Kidney epithelial cell (primary cell): ENCODE measurements around the gene DEXI. TPM values are rescaled to one million over a fixed set of nuclear protein-coding genes. Genes with fewer than 3 reads are reported as not detected.

Experiments
- DNase-seq: peaks from one replicate; pipeline ENCODE4 v3.0.0-alpha.2; 2010; ENCODE audit warnings: low read depth
- H3K27me3 ChIP-seq: 2 replicates; pipeline ENCODE4 v1.6.0; 2011; ENCODE audit warnings: low read length; ENCODE audit not compliant: control insufficient read depth, insufficient read depth
- H3K36me3 ChIP-seq: 2 replicates; pipeline ENCODE4 v1.5.1; 2011; ENCODE audit warnings: low read length; ENCODE audit not compliant: control insufficient read depth, insufficient read depth
- H3K4me3 ChIP-seq: 2 replicates; pipeline ENCODE4 v1.5.1; 2011; ENCODE audit warnings: low read depth, mild to moderate bottlenecking, control low read depth, low read length
- total RNA-seq: library from RNA; depleted of rRNA; stranded (reverse); fragments of >200 nt; gene quantifications from 2 replicates; pipeline ENCODE4 v1.2.3, GENCODE V29; 2015
- TF ChIP-seq, protein P1 (sequence below): IDR thresholded peaks from 2 replicates; pipeline ENCODE4 v1.5.1; 2011; ENCODE audit warnings: mild to moderate bottlenecking, moderate library complexity, low read length, control low read depth, inconsistent platforms; ENCODE audit not compliant: insufficient read depth, poor library complexity, severe bottlenecking

Gene DEXI
- total RNA-seq, 1 donor from 2014 or later = 62.5 TPM

DNA sequence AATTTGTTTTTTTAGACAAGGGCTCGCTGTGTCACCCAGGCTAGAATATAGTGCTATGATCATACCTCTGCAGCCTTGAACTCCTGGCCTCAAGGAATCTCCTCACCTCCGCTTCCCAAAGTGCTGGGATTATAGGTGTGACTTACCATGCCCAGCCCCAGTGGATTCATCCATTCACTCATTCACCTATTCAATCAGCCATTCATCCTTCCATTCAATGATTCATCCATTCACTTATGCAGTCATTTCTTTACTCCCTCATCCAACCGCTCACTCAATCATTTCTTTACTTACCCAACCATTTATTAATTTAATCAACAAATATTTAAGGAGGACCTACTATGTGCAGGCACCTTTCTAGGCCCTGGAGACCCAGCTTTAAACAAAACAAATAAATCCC is 25.7 kb downstream of the DEXI start:
- no peak overlapping the region for H3K4me3 ChIP-seq
- H3K36me3 ChIP-seq = no peaks in the 10 kb centered on the region
- no peak for DNase-seq
- peaks cover 6% of the 10 kb centered on the region for H3K27me3 ChIP-seq
- TF ChIP-seq, protein P1, sequence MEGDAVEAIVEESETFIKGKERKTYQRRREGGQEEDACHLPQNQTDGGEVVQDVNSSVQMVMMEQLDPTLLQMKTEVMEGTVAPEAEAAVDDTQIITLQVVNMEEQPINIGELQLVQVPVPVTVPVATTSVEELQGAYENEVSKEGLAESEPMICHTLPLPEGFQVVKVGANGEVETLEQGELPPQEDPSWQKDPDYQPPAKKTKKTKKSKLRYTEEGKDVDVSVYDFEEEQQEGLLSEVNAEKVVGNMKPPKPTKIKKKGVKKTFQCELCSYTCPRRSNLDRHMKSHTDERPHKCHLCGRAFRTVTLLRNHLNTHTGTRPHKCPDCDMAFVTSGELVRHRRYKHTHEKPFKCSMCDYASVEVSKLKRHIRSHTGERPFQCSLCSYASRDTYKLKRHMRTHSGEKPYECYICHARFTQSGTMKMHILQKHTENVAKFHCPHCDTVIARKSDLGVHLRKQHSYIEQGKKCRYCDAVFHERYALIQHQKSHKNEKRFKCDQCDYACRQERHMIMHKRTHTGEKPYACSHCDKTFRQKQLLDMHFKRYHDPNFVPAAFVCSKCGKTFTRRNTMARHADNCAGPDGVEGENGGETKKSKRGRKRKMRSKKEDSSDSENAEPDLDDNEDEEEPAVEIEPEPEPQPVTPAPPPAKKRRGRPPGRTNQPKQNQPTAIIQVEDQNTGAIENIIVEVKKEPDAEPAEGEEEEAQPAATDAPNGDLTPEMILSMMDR = no peak

DNA sequence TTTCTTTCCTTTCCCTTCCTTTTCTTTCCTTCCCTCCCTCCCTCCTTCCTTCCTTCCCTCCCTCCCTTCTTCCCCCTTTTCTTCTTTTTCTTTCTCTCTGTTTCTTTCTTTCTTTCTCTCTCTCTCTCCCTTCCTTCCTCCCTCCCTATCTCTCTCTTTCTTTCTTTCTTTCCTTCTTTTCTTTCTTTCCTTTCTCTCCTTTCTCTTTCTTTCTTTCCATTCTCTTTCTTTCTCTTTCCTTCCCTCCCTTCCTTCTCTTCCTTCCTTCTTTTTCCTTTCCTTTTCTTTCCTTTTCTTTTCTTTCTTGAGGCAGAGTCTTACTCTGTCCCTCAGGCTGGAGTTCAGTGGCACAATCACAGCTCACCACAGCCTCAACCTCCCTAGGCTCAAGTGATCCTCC is 31.0 kb downstream of the DEXI start:
- TF ChIP-seq, protein P1 = no peak
- no peak overlapping the region for H3K4me3 ChIP-seq
- H3K27me3 ChIP-seq = no peaks in the 10 kb centered on the region
- H3K36me3 ChIP-seq = no peaks in the 10 kb centered on the region
- no peak for DNase-seq

DNA sequence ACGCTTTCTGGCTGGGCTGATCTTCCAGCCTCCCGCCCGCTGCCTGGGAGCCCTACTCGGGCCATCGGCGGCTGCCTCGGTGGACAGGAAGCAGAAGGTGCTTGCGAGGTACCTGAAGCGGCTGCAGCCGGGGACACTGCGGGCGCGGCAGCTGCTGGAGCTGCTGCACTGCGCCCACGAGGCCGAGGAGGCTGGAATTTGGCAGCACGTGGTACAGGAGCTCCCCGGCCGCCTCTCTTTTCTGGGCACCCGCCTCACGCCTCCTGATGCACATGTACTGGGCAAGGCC is 34.6 kb downstream of the DEXI start:
- no peak for DNase-seq
- H3K4me3 ChIP-seq = no peak overlapping the region

DNA sequence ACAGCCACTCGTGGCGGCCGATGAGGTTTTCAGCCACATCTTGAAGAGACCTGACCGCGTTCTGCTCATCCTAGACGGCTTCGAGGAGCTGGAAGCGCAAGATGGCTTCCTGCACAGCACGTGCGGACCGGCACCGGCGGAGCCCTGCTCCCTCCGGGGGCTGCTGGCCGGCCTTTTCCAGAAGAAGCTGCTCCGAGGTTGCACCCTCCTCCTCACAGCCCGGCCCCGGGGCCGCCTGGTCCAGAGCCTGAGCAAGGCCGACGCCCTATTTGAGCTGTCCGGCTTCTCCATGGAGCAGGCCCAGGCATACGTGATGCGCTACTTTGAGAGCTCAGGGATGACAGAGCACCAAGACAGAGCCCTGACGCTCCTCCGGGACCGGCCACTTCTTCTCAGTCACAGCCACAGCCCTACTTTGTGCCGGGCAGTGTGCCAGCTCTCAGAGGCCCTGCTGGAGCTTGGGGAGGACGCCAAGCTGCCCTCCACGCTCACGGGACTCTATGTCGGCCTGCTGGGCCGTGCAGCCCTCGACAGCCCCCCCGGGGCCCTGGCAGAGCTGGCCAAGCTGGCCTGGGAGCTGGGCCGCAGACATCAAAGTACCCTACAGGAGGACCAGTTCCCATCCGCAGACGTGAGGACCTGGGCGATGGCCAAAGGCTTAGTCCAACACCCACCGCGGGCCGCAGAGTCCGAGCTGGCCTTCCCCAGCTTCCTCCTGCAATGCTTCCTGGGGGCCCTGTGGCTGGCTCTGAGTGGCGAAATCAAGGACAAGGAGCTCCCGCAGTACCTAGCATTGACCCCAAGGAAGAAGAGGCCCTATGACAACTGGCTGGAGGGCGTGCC is 35.1 kb downstream of the DEXI start:
- TF ChIP-seq, protein P1 = no peak
- H3K27me3 ChIP-seq = no peaks in the 10 kb centered on the region
- H3K36me3 ChIP-seq = no peaks in the 10 kb centered on the region
- H3K4me3 ChIP-seq = no peak overlapping the region
- no peak for DNase-seq

More for the DNA sequence above, 34.6 kb downstream of the DEXI start:
- H3K27me3 ChIP-seq = no peaks in the 10 kb centered on the region
- TF ChIP-seq, protein P1 = no peak
- H3K36me3 ChIP-seq = no peaks in the 10 kb centered on the region

DNA sequence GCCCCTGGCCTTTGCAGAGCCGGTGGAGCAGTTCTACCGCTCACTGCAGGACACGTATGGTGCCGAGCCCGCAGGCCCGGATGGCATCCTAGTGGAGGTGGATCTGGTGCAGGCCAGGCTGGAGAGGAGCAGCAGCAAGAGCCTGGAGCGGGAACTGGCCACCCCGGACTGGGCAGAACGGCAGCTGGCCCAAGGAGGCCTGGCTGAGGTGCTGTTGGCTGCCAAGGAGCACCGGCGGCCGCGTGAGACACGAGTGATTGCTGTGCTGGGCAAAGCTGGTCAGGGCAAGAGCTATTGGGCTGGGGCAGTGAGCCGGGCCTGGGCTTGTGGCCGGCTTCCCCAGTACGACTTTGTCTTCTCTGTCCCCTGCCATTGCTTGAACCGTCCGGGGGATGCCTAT is 35.8 kb downstream of the DEXI start:
- Histone ChIP-seq H3K27me3 (no peaks in the 10 kb centered on the region), H3K36me3 (no peaks in the 10 kb centered on the region), H3K4me3 (no peak overlapping the region)
- DNase-seq = no peak
- TF ChIP-seq, protein P1 = no peak

DNA sequence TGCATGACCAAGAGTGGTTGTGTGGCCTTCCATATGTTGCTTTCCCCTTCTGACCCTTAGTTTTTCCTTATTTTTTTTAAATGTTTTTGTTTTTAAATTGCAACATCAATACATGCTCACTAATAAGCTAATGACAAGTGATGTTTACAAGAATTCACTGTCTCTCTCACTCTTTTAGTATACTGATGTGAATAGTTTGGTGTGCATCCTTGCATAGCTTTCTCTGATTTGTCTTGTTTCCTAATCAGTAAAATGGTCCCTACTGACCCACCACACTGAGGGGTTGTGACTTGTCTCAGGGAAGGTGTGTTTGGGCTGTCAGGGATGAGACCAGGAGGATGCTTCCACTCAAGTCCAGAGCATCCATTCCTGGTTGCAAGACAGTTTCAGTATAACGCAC is 39.3 kb downstream of the DEXI start:
- H3K27me3 ChIP-seq = no peaks in the 10 kb centered on the region
- DNase-seq = no peak
- H3K36me3 ChIP-seq = no peaks in the 10 kb centered on the region
- TF ChIP-seq, protein P1 = no peak
- no peak overlapping the region for H3K4me3 ChIP-seq
